Stimulated activated CD4-positive, alpha-beta T cell treated with anti-CD3 and anti-CD28 coated beads, Interleukin-1b, Interleukin-23, amount 100 ng/mL, for 1 hour (primary cell): ENCODE results near the gene CAPN11.
"Not testable (repeated sequence)": the region's sequence is repeated elsewhere in the genome, so short reads cannot be mapped to it uniquely, and the experiment has no call there.

ENCODE experiments used
- DNase-seq, 2 donors: peaks; one replicate each; pipeline ENCODE4 v3.0.0-alpha.2; 2020; ENCODE audit warnings: low read depth in 2 of 2

The CAPN11 gene

GRCh38 chr6:44181784-44182183 lies 23.2 kb downstream of the CAPN11 start:
- DNase-seq, result not testable (repeated sequence)

GRCh38 chr6:44182911-44183390 lies 24.3 kb downstream of the CAPN11 start:
- DNase-seq, result no peak

GRCh38 chr6:44183783-44184182 lies 25.2 kb downstream of the CAPN11 start:
- no peak for DNase-seq

- not testable (repeated sequence) for DNase-seq
Measured at GRCh38 chr6:44185356-44185755, 26.7 kb downstream of the CAPN11 start.

GRCh38 chr6:44185953-44186634 lies 27.5 kb downstream of the CAPN11 start:
- no peak for DNase-seq

- no peak for DNase-seq
Measured at GRCh38 chr6:44186635-44187025, 28.0 kb downstream of the CAPN11 start.

- DNase-seq, result no peak
Measured at GRCh38 chr6:44188819-44189218, 30.2 kb downstream of the CAPN11 start.

GRCh38 chr6:44189257-44189656 lies 30.6 kb downstream of the CAPN11 start:
- DNase-seq, result no peak

- no peak for DNase-seq
Measured at GRCh38 chr6:44190715-44191114, 32.1 kb downstream of the CAPN11 start.

- no peak for DNase-seq
Measured at GRCh38 chr6:44192428-44193041, 33.9 kb downstream of the CAPN11 start.

GRCh38 chr6:44193307-44193910 lies 34.8 kb downstream of the CAPN11 start:
- DNase-seq, result no peak

GRCh38 chr6:44194326-44194725 lies 35.7 kb downstream of the CAPN11 start:
- DNase-seq, result no peak

GRCh38 chr6:44196351-44196750 lies 37.7 kb downstream of the CAPN11 start:
- DNase-seq, result not testable (repeated sequence)

- DNase-seq, result no peak
Measured at GRCh38 chr6:44198684-44199083, 40.1 kb downstream of the CAPN11 start.

GRCh38 chr6:44199883-44200282 lies 41.3 kb downstream of the CAPN11 start:
- DNase-seq, result no peak

- no peak for DNase-seq
Measured at GRCh38 chr6:44201200-44201599, 42.6 kb downstream of the CAPN11 start.

- no peak for DNase-seq
Measured at GRCh38 chr6:44201638-44202303, 43.2 kb downstream of the CAPN11 start.

GRCh38 chr6:44202332-44202971 lies 43.8 kb downstream of the CAPN11 start:
- DNase-seq, result no peak

GRCh38 chr6:44202972-44203750 lies 44.5 kb downstream of the CAPN11 start:
- no peak for DNase-seq

GRCh38 chr6:44203955-44204354 lies 45.3 kb downstream of the CAPN11 start:
- DNase-seq, result no peak

- no peak for DNase-seq
Measured at GRCh38 chr6:44207966-44208365, 49.3 kb downstream of the CAPN11 start.
